Fibroblast of lung (primary cell): ENCODE results near the gene ZNF708. TPM values are rescaled to one million over a fixed set of nuclear protein-coding genes. Genes with fewer than 3 reads are reported as not detected.
"Not testable (repeated sequence)": the region's sequence is repeated elsewhere in the genome, so short reads cannot be mapped to it uniquely, and the experiment has no call there.

ENCODE experiments used
- DNase-seq, 2 donors: peaks; one replicate each; pipeline versions ENCODE4 v3.0.0 to v3.0.0-alpha.2; 2010; ENCODE audit warnings: low read depth in 2 of 2
- H2AFZ ChIP-seq: 2 replicates; pipeline ENCODE4 v1.5.1; 2012; ENCODE audit warnings: low read length, control low read depth, inconsistent platforms
- H3K27ac ChIP-seq: 2 replicates; pipeline ENCODE4 v1.5.1; 2011; ENCODE audit warnings: low read length, control low read depth; ENCODE audit not compliant: insufficient read depth
- H3K27me3 ChIP-seq: 2 replicates; pipeline ENCODE4 v1.5.1; 2011; ENCODE audit warnings: mild to moderate bottlenecking, low read length; ENCODE audit not compliant: control insufficient read depth, insufficient read depth
- H3K36me3 ChIP-seq: 2 replicates; pipeline ENCODE4 v1.5.1; 2011; ENCODE audit warnings: low read length; ENCODE audit not compliant: control insufficient read depth, insufficient read depth
- H3K4me1 ChIP-seq: 2 replicates; pipeline ENCODE4 v1.5.1; 2011; ENCODE audit warnings: low read length; ENCODE audit not compliant: control insufficient read depth, insufficient read depth; ENCODE audit errors: extremely low read depth
- H3K4me2 ChIP-seq: 2 replicates; pipeline ENCODE4 v1.5.1; 2011; ENCODE audit warnings: low read length, control low read depth; ENCODE audit not compliant: insufficient read depth; ENCODE audit errors: extremely low read depth
- H3K4me3 ChIP-seq, 4 experiments: fragments of 200-600 bp in 1 of 4; sonication (generic) in 1 of 4; replicated peaks in 1 of 4; 2 replicates each; pipeline ENCODE4 v1.5.1; 2011 to 2016; ENCODE audit warnings: low read length in 4 of 4, low read depth in 3 of 4, mild to moderate bottlenecking in 3 of 4, control low read depth in 2 of 4, inconsistent platforms in 1 of 4, mixed read lengths in 1 of 4; ENCODE audit not compliant: insufficient read depth in 1 of 4; ENCODE audit errors: control extremely low read depth in 1 of 4
- H3K79me2 ChIP-seq: 2 replicates; pipeline ENCODE4 v1.5.1; 2012; ENCODE audit warnings: mild to moderate bottlenecking, low read length, inconsistent platforms; ENCODE audit not compliant: control insufficient read depth, insufficient read depth
- H3K9ac ChIP-seq: 2 replicates; pipeline ENCODE4 v1.5.1; 2011; ENCODE audit warnings: mild to moderate bottlenecking, low read length, control low read depth; ENCODE audit not compliant: insufficient read depth
- H3K9me3 ChIP-seq: 2 replicates; pipeline ENCODE4 v1.5.1; 2012; ENCODE audit warnings: low read depth, low read length; ENCODE audit not compliant: control insufficient read depth, insufficient read depth
- H4K20me1 ChIP-seq: 2 replicates; pipeline ENCODE4 v1.5.1; 2011; ENCODE audit warnings: low read length; ENCODE audit not compliant: control insufficient read depth, insufficient read depth; ENCODE audit errors: extremely low read depth
- EZH2 ChIP-seq: IDR thresholded peaks from 2 replicates; pipeline ENCODE4 v1.5.1; 2012; ENCODE audit warnings: low read length, control low read depth, mild to moderate bottlenecking; ENCODE audit errors: missing control alignments
- polyA plus RNA-seq, 2 donors: library from polyadenylated mRNA; depleted of rRNA in 1 of 2; stranded (reverse) in 1 of 2; unstranded in 1 of 2; fragments of >200 nt; gene quantifications; 2 replicates each; pipeline ENCODE4 v1.2.1, GENCODE V29; 2011 to 2012; ENCODE audit warnings: missing spikeins in 1 of 2
- total RNA-seq: library from RNA; depleted of rRNA; stranded (reverse); fragments of >200 nt; gene quantifications from 2 replicates; pipeline ENCODE4 v1.2.1, GENCODE V29; 2014
- TF ChIP-seq, protein P1 (sequence below), 2 donors: IDR thresholded peaks in 1 of 2; conservative IDR thresholded peaks in 1 of 2; 1 replicate in 1 of 2; 2 replicates in 1 of 2; pipeline ENCODE4 v1.5.1; 2011 to 2012; ENCODE audit warnings: low read length in 2 of 2, control low read depth in 1 of 2, inconsistent platforms in 1 of 2, low read depth in 1 of 2, mild to moderate bottlenecking in 1 of 2

ZNF708 gene
- total and polyA plus RNA-seq, 2 donors (not counting 1 experiment from before 2014, with no cell fraction given), result 2.5 to 4.6 TPM

DNA sequence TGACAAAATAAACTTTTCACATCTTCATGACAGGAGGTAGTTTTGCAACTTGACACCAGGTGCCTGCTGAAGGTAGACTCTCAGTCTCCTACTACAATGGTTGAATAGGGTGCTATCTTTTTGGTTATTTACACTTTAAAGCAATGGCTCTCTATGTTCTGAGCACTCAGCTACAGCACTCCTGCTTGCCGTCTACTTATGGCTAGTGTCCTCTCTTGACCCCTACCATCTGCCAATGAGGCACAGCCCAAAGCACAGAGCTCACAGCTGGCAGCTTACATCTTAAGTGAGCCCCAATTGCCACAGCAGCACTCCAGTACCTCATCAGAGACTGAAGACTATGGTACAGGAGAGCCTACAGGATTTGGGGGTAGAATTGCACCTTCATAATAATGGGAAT, 11.4 kb downstream of the ZNF708 start:
- DNase-seq, result no peak
- Histone ChIP-seq H3K9me3 (no peaks in the 10 kb centered on the region), H3K9ac (no peak overlapping the region), H3K36me3 (no peaks in the 10 kb centered on the region), H2AFZ (no peak overlapping the region), H3K27me3 (no peaks in the 10 kb centered on the region), H3K79me2 (peaks cover 25% of the 10 kb centered on the region), H3K4me3 (no peak overlapping the region), H3K27ac (no peak overlapping the region), H3K4me2 (no peak overlapping the region), H4K20me1 (no peaks in the 10 kb centered on the region), H3K4me1 (no peaks in the 10 kb centered on the region)
- TF ChIP-seq, protein P1, sequence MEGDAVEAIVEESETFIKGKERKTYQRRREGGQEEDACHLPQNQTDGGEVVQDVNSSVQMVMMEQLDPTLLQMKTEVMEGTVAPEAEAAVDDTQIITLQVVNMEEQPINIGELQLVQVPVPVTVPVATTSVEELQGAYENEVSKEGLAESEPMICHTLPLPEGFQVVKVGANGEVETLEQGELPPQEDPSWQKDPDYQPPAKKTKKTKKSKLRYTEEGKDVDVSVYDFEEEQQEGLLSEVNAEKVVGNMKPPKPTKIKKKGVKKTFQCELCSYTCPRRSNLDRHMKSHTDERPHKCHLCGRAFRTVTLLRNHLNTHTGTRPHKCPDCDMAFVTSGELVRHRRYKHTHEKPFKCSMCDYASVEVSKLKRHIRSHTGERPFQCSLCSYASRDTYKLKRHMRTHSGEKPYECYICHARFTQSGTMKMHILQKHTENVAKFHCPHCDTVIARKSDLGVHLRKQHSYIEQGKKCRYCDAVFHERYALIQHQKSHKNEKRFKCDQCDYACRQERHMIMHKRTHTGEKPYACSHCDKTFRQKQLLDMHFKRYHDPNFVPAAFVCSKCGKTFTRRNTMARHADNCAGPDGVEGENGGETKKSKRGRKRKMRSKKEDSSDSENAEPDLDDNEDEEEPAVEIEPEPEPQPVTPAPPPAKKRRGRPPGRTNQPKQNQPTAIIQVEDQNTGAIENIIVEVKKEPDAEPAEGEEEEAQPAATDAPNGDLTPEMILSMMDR (conservative IDR thresholded peaks at IDR 0.05 in 1 of 2, IDR thresholded peaks at IDR 0.05 in 1 of 2; ENCODE audit: low read depth in 1 of 2, low read length in 2 of 2), result no peak
- TF ChIP-seq EZH2, result no peak

DNA sequence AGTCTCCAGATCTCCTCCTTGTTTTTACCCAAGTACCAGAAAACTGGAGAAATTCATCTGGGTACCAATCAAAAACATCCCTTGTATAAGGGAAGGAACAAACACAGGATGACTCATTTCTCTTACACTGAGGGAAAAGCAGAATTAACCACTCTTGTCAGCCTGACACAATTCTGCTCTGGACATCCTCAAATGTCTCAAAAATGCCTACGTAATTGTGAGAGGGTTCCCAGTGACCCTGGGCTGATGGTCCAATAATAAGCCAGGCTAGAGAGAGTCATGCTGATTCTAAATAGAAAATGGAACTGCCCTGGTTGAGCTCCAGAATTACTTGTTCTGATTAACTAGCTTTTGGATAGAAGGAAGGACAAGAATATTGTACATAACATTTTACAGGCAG, 14.5 kb downstream of the ZNF708 start:
- H3K4me2 ChIP-seq, result no peak overlapping the region
- no peak overlapping the region for H2AFZ ChIP-seq
- DNase-seq, result peak; percentile 2 to 37
- H3K36me3 ChIP-seq, result no peaks in the 10 kb centered on the region
- H3K4me1 ChIP-seq, result no peaks in the 10 kb centered on the region
- no peaks in the 10 kb centered on the region for H3K27me3 ChIP-seq
- no peaks in the 10 kb centered on the region for H4K20me1 ChIP-seq
- no peak overlapping the region for H3K27ac ChIP-seq
- H3K9me3 ChIP-seq, result no peaks in the 10 kb centered on the region
- no peak overlapping the region for H3K4me3 ChIP-seq
- no peak overlapping the region for H3K9ac ChIP-seq
- TF ChIP-seq, protein P1 (conservative IDR thresholded peaks at IDR 0.05 in 1 of 2, IDR thresholded peaks at IDR 0.05 in 1 of 2; ENCODE audit: low read depth in 1 of 2, low read length in 2 of 2), result no peak
- no peak for TF ChIP-seq EZH2
- H3K79me2 ChIP-seq, result peaks cover 12% of the 10 kb centered on the region

DNA sequence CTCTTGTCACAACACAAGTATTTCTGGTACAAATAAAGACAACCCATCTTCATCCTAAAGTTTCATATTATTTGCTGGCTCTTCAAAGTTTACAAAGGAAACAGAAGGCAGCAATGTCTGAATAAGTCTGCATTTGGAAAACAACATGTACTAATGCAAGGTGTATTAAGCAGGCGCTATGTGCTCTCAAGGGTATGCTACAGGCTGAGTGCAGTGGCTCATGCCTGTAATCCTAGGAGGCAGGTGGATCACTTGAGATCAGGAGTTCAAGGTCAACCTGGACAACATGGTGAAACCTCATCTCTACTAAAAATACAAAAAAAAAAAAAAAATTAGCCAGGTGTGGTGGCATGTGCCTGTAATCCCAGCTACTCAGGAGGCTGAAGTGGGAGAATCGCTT, 16.4 kb downstream of the ZNF708 start:
- H3K4me1 ChIP-seq, H3K27ac ChIP-seq, H3K4me3 ChIP-seq, H3K4me2 ChIP-seq, H3K36me3 ChIP-seq, H3K27me3 ChIP-seq, H4K20me1 ChIP-seq, H2AFZ ChIP-seq, H3K9me3 ChIP-seq, H3K9ac ChIP-seq, H3K79me2 ChIP-seq, DNase-seq: not testable (repeated sequence)
